Mucosa of gallbladder (tissue), 1 donor: ENCODE results near the gene PRKACB. TPM values are rescaled to one million over a fixed set of nuclear protein-coding genes. Genes with fewer than 3 reads are reported as not detected.
"Not testable (repeated sequence)": the region's sequence is repeated elsewhere in the genome, so short reads cannot be mapped to it uniquely, and the experiment has no call there.

Experiments
- DNase-seq: peaks from one replicate; pipeline ENCODE4 v3.0.0-alpha.2; 2020; ENCODE audit warnings: low spot score
- total RNA-seq: library from RNA; stranded (reverse); gene quantifications from one replicate; pipeline ENCODE4 v1.2.1, GENCODE V29; 2021
- donor health status: DM: no; HTN: no; CAD: no.

PRKACB gene
- total RNA-seq: 70.5 TPM

DNA sequence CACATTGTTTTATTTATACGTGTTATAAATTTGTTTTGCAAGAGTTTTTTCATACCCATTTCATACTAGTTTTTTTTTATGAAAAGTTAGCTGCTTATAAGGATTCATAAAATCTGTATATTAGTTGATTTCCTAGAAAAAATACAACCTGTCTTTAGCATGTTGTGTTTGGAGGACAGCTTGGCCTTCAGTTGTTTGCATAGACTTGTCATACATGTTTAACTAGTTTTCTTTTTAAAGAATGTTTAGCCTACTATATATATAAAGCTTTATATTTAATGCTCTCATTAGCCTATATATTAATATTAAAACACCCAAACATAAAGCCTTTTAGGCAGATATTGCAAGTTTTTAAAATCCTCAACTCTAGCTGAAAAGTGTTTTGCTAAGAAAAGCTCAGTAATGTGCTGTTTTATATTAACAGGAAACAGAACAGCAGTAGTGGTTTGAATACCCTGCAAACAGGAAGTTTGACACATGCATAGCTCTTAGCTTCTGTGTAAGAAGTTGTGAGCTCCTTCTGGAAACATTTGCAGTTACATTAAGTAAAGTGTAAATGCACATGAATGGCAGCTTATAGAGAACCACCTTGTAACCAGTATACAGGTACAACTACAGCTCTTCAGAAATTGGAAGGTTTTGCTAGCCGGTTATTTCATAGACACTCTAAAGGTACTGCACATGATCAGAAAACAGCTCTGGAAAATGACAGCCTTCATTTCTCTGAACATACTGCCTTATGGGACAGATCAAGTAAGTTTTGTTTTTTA, at the start of gene PRKACB:
PRKACB (plus strand) TSS at position 476 of the 770 bp plus-strand sequence; CDS start at position 567, 91 bp downstream.
- no peak for DNase-seq

DNA sequence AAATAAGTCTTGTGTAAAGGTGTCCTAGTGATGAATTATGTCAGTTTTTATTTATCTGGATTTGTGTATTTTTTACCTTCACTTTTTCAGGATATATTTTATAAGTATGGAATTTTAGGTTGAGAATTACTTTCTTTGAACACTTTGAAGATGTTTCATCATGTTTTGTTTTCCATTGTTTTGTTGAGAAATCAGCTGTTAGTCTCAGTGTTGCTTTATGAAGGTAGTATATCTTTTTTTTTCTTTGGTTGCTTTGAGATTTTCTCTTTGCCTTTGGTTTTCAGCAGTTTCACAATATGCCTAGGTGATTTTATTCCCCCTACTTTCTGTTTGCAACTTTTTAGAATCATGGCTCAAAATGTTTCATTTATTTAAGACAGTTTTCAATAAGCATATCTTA, 48.8 kb upstream of the PRKACB start:
- no peak for DNase-seq

DNA sequence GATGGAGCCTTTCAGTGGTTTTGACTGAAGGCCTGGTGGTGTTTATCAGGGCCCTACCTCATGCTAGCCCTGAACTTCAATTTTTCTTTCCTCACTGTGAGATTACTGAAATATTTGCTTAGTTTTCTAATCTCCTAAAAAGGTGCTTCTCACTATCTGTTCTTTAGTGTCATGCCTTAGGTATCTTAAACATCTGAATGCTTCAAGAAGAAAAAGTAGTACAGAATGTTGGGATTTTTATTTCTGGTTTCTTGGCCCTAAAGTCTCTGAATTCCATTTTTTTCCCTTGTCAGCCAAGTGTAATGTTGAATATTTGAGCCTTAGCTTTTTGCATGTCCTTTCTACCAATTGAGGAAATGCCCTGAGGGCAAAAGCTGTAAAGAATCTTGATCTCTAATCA, 47.9 kb upstream of the PRKACB start:
- DNase-seq: no peak

DNA sequence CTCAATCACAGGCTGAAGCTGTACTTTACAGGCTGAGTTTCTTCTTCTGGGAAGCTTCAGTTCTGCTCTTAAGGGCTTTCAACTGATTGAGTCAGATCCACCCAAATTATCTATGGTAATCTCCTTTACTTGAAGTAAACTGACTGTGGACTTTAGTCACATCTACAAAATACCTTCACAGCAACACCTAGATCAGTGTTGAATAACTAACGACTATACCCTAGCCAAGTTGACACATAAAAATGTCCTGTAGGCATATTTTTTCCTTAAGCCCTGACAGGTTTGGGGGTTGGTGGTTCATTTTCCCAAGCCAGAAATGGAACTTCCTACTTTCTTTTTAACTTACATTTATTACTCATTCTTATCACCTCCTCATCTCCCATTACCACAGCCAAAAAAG, 42.9 kb upstream of the PRKACB start:
- DNase-seq: no peak

DNA sequence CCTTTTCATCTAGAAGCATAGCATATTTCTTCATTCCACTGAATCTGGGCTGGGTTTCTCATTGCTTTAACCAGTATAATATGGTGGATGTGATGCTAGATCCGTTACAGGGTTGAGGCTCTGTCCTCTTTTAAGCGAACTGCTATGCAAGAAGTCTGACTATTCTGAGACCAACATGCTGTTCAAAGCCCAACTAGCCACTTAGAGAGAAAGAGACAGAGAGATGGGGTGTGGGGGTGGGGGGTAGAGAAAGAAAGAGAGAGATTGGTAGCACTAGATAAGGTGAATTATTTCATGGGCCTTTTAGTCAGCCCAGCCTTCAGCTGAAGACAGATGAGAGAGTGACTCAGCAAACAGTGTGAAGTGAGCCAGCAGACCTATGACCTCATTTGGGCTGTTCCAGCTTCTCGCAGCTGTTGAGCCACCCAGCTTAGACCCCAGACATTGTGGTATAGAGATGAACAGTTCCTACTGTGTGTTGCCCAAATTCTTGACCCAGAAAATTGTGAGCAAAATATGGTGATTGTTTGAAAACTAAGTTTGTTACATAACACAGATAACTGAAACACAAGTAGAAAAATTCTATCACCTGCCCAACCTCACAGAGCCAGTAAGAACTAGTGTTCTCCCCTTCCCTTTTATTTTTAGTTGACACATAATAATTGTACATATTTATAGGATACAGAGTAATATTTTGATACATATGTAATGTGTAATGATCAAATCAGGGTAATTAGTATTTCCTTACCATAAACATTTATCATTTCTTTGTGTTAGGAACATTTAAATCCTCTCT, 40.7 kb upstream of the PRKACB start:
- DNase-seq: peak; percentile 52

DNA sequence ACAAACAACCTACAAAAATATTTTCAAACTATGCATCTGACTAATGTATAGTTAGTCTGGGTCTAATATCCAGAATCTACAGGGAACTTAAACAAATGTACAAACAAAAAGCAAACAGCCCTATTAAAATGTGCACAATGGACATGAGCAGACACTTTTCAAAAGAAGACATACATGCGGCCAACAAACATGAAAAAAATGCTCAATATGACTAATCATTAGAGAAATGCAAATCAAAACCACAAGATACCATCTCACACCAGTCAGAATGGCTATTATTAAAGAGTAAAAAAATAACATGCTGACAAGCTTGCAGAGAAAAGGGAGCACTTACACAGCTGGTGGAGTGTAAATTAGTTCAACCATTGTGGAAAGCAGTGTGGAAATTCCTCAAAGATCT, 36.5 kb upstream of the PRKACB start:
- not testable (repeated sequence) for DNase-seq

DNA sequence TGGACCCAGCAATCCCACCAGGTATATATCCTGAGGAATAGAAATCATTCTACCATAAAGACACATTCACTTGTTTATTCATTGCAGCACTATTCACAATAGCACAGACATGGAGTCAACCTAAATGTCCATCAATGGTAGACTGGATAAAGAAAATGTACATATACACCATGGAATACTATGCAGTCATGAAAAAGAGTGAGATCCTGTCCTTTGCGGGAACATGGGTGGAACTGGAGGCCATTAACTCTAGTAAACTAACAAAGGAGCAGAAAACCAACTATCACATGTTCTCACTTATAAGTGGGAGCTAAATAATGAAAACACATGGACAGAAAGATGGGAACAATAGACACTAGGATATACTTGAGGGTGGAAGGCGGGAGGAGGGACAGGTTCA, 36.1 kb upstream of the PRKACB start:
- DNase-seq: no peak

DNA sequence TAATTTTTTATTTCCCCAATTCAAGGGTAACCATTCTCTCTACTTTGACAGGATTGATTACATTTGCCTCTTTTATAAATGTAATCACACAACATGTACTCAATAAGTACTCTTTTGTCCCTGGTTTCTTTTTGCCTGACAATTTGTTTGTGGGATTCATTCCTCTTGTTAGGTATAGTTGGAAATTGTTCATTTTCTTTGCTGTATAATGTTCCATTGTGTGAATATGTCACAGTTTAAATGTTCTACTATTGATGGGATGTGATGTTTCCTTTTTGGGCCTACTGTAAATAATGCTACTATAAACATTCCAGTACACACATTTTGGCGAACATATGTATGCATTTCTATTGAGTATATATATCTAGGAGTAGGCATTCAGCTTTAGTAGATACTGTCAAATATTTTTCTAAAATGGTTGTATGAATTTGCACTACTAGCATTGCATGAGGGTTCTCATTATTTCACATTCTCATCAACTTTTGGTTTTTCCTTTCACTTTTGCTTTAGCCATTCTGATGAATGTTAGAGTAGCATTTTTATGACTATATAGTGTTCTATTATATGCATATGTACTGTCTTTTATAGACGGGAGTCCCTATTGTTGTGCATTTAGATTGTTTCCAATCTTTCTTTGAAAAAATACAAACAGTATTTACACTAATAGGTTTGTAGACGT, 35.0 kb upstream of the PRKACB start:
- DNase-seq: no peak

DNA sequence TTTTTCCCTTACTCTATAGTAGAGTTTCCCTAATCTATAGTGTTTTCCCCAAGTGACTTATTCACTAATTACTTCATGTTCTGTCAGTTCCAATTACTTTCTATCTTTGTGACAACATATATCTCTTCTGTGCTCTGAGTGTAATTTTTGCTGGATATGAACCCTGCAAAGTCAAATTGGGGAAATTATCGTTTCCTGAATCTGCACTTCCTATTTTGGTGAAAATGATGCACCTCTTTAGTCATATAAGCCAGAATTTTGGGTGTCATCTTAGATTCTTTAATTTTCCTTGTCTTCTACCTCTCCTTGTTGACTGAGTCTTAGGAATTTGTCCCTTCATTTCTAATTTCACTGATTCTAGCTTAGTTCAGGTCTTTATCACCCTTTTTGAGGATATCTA, 33.4 kb upstream of the PRKACB start:
- DNase-seq: no peak

DNA sequence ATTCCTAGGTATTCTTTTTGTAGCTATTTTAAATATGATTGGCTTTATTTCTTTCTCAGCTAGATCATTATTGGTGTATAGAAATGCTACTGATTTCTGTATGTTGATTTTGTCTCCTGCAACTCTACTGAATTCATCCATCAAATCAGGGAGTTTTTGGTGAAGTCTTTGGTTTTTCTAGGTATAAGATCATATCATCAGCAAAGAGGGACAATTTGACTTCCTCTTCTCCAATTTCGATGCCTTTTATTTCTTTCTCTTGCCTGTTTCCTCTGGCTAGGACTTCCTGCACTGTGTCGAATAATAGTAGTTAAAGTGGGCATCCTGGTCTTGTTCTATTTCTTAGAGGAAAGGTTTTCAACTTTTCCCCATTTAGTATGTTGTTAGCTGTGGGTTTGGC, 27.5 kb upstream of the PRKACB start:
- DNase-seq: no peak

DNA sequence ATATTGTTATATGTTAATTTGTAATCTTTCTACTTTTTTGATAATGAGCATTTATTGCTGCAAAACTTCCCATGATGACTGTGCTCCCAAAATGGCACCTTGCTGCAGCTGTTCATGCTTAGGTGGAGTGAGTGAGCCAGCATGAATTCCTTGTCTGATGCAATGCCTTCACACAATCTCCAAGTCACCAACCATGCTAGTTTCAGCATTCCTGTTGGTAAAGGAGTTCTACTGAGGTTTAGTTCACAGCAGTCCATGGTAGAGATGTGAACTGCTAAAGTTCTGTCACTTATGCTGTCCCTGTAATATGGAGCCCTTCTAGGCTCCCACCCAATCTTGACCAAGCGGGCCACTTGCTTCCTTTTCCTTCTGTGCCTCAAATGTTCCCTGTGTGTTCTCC, 26.2 kb upstream of the PRKACB start:
- no peak for DNase-seq

DNA sequence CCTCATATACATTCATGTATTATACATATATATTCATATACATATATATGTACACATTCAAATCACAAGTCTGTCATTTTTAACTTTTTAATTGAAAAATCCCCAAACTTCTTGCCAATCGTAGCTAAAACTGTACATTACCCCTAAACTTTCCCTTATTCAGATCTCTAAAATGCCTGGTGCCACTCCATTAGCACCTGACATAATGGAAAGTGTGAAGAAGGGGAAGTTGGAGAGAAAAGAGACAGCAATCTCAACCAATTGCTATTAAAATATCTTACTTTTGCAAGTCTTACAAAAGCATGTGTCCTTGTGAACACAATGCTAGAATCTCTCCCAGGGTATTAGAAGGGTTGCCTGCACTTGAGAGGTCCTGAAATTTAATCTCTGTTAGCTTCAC, 22.7 kb upstream of the PRKACB start:
- no peak for DNase-seq

DNA sequence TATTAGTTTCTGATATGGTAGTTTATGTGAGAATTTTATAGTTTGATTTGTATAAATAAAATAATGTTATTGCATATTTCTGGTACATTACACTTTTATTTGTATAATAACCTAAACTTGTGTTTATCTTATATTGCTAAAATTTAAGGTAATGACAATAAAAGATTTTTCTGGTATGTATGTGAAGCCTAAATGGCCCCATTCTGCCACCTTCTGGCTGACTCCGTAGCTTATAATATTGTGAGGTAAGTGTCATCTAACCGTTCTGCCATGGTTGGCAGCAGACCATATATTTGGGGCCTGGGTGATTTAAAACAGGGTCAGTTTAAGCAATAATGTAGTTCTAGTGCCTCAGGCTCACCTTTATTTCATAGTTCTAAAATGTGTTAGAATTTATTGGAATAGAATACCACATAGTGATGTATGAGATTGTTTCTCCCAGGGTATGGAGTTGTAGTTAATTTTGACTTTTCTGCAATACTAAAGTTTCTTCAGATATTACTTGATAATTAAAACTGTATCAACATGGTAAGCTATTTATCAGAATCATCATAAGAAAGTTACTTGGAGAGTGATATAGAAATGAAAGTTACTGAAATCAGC, 21.2 kb upstream of the PRKACB start:
- peak; percentile 45 for DNase-seq

DNA sequence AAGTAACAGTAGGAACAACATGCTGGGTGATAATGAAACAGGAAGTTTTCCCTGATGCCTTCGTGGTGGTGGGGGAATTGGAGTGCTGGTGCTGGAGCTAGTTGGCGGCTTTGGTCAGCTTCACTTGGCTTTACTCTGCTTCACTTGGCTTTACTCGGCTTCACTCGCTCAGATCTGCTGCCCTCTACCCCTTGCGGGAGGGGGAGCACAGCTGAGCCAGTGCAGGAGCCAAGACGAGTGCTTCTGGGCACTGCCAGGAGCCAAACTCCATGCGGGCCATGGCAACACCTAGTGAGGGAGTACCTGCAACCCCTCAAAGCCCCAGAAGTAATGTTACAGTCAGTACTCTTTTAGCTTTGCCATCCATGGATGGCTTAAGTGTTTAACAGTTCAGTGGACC, 10.6 kb upstream of the PRKACB start:
- DNase-seq: no peak

DNA sequence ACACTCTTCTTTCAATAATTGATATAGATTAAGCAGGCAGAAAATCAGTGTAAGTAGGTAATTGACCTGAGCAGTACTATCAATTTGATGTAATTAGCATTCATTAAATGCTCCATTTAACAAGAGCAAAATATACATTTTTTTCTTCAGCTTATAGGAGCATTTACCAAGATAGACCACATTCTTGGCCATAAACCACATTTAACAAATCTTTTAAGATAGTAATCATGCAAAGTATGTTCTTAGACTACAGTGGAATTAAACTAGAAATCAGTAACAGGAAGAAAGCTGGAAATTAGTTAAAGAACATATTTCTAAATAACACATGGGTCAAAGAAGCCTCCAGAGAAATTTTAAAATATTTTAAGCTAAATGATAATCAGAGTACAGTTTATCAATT, 8.7 kb upstream of the PRKACB start:
- DNase-seq: no peak

DNA sequence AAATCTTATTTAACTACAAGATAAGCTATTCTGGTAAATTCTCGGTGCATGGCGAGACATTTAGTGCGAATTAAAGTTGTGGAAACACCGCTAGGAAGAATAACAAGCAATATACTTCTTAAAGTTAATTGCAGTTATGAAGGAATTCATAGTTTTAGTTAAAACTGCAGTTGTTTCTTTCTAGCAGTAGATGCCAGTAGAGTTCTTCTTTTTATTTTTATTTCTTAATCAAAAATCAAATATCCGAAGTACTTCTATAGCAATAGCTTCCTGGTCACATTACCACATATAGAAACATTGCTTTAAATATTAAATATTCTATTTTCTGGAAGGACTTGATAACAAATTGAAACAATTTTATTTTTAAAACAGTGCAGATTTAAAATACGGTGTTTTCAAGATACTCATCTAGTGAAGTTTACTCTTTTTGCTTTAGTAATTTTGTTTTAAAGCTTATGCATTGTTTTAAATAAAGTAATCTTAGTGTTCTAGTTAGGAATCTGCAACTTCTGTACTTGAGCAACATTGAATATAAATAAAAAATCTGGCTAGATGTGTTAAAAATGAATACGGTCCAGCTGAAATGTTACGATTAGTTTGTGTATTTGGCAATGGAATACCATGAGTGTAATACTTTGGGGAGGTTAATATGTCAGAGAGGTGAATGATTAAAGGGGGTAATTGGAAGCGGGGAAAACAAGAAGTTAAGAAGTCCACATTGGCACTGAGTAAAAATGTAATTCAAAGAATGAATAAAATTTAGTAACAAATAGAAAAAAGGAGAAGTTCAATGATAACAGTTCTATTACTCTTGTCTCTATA, 2.7 kb upstream of the PRKACB start:
- DNase-seq: no peak

DNA sequence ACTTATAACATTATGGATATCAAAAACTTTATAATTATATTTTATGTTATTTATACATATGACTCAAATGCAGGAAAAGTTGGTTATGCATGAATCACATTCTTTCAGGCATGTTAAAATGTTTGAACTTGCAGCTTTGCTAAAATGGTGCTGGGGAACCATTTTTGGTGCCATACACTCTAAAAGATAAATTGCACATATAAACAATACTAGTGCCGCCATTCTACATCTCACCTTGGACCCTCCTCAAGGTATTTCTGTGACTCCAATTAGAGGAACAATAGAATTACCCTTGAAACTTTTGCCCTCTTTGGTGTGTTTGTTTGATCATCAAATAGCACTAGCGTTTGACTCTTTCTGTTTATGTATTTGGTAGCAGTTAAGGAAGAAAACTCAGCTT, 997 bp downstream of the PRKACB start:
- no peak for DNase-seq

DNA sequence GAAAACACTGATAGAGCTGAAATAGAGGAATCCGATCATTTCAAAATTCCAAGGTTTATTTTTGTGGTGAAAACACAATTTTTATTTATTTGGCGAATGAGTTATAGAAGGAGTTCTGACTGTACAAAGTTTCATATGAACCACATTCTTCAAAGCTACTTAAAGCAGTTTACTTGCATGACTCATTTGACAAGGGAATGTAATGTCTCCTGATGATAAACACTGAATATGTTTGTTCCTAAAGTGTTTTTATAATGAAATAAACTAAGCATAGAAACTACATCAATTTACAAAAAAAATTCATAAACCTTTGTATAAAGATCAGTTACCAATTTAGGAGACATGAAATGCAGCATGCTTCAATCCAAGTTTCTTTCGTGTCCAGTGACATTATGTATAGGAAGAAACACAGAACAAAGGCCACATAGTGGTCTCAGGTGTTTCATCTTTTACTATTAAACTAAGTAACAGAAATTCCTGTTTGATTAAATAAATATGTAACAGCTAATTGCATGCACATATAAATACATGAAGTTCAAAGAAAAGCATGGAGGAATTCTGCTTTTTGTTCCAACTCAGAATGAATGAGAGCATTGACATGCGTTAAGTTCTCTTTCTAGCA, 2.5 kb downstream of the PRKACB start:
- no peak for DNase-seq

DNA sequence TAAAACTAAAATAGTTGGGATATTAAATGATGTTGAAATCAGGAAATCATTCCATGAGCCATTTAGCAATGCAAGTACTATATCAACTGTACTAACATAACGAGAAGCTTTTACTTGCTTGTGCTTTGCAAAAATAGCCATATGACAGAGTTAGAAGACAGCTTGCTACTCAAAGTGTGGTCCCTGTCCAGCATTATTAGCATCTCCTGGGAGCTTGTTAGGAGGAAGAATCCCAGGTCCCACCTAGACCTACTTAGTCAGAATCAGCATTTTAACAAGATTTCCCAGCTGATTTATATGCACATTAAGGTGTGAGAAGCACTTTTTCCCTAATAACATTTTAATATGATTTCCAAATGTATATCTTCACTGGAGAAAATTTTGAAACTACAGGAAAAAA, 4.7 kb downstream of the PRKACB start:
- DNase-seq: no peak

DNA sequence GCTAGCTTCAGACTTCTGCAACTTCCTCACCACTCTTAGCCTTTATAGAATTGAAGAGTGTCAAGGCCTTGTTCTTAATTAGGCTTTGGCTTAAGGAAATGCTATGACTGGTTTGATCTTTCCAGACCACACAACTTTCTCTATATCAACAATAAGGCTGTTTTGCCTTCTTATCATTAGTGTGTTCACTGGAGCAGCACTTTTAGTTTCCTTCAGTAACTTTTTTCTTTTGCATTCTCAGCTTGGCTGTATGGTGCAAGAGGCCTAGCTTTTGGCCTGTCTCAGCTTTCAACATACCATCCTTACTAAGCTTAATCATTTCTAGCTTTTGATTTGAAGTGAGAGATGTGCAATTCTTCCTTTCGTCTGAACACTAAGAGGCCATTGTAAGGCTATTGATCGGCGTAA, 8.6 kb downstream of the PRKACB start:
- no peak for DNase-seq

DNA sequence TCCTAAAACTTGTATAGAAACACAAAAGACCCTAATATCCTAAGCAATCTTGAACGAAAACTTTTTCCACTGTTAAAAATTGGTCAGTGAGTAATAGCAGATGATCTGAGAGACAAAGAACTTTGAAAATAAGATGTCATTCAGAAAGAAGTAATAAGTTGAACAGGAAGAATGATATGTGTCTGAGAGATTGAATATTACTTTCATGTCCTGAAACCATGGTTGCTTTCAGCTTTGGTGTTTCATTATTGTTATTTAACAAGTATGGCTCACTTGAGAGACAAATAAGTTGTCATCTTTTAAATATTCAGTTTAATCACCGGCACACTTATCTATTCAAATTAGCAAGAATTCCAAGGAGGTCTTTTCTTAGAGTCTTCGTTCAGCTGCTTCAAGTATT, 11.4 kb downstream of the PRKACB start:
- DNase-seq: no peak
